Activated CD4-positive, alpha-beta T cell treated with anti-CD3 and anti-CD28 coated beads for 36 hours (primary cell): ENCODE measurements around the gene ZFAND6. TPM values are rescaled to one million over a fixed set of nuclear protein-coding genes. Genes with fewer than 3 reads are reported as not detected.
A peak's percentile ranks its signal among the peaks of the same experiment; 100 is the strongest.

ENCODE experiments used
- ATAC-seq: fragments of 200-7000 bp; cut with Tn5 transposase; one replicate; pipeline ENCODE4 v1.10.0; 2021; ENCODE audit warnings: mild to moderate bottlenecking, moderate library complexity
- CTCF ChIA-PET: fragments of 350-600 bp; sonication (Branson Sonifier 250); formaldehyde crosslinking; loops from one replicate; lab custom pipeline; 2021; ENCODE audit warnings: antibody characterized with exemption; lab: Charles Lee
- POLR2A ChIA-PET: fragments of 350-600 bp; sonication (Branson Sonifier 250); formaldehyde crosslinking; loops from one replicate; lab custom pipeline; 2021; ENCODE audit warnings: antibody characterized with exemption, inconsistent platforms; lab: Charles Lee
- DNase-seq: peaks from one replicate; pipeline ENCODE4 v3.0.0-alpha.2; 2020
- H3K27ac Mint-ChIP-seq: one replicate; pipeline ENCODE4 v1.8.0; 2021; ENCODE audit warnings: mixed read lengths
- H3K27me3 Mint-ChIP-seq: one replicate; pipeline ENCODE4 v1.8.0; 2021; ENCODE audit warnings: mixed read lengths
- H3K36me3 Mint-ChIP-seq: one replicate; pipeline ENCODE4 v1.8.0; 2021; ENCODE audit warnings: low read depth, mixed read lengths
- H3K4me1 Mint-ChIP-seq: one replicate; pipeline ENCODE4 v1.8.0; 2021; ENCODE audit warnings: mixed read lengths
- H3K4me3 Mint-ChIP-seq: one replicate; pipeline ENCODE4 v1.8.0; 2021; ENCODE audit warnings: mild to moderate bottlenecking, moderate library complexity, mixed read lengths
- H3K9me3 Mint-ChIP-seq: one replicate; pipeline ENCODE4 v1.8.0; 2021; ENCODE audit warnings: low read depth, mixed read lengths
- intact Hi-C, 2 experiments: fragments of 100-400 bp; cut with DNase I in 1 of 2; cut with micrococcal nuclease in 1 of 2; formaldehyde crosslinking; loops; one replicate each; pipeline versions ENCODE4 v1.14.2 to v1.15.1; 2022 to 2024; cut with DNase I, micrococcal nuclease
- total RNA-seq, 2 experiments: library from RNA; stranded (reverse); gene quantifications; one replicate each; pipeline ENCODE4 v1.2.3, GENCODE V29; 2021

The ZFAND6 gene
- total RNA-seq, 2 experiments from 2014 or later = 30.2 to 37.2 TPM

DNA sequence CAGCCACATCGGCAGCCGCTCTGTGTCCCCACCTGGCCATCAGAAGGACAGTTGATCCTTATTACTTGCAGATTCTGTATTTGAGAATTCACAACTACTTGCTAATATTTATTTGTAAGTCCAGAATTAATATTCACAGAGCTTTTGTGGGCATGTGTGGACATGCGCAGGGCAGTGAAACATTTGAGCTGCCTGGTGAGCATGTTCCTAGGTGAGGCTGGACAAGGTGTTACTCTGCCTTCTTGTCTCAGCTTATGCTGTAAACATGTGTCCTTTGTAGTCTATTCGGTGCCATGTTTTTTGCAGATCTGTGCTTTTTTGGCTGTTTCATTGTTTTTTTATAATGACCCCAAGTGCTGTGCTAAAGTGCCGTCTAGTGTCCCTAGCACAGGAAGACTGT, 108.9 kb downstream of the ZFAND6 start:
- DNase-seq = no peak
- Mint-ChIP-seq H3K4me3 (no peak overlapping the region), H3K27ac (no peak overlapping the region), H3K27me3 (no peaks in the 10 kb centered on the region), H3K9me3 (no peaks in the 10 kb centered on the region), H3K4me1 (no peaks in the 10 kb centered on the region), H3K36me3 (peaks cover 20% of the 10 kb centered on the region)
- ChIA-PET POLR2A (no interaction called here), CTCF (interaction anchor here (0.5 to 0.9 kb wide), 3 partner anchors 89 to 282 kb away, joined by 3 to 5 read pairs (median 4); no protein-coding TSS in a partner anchor)
- no peak for ATAC-seq
- intact Hi-C loops = no loop called here

DNA sequence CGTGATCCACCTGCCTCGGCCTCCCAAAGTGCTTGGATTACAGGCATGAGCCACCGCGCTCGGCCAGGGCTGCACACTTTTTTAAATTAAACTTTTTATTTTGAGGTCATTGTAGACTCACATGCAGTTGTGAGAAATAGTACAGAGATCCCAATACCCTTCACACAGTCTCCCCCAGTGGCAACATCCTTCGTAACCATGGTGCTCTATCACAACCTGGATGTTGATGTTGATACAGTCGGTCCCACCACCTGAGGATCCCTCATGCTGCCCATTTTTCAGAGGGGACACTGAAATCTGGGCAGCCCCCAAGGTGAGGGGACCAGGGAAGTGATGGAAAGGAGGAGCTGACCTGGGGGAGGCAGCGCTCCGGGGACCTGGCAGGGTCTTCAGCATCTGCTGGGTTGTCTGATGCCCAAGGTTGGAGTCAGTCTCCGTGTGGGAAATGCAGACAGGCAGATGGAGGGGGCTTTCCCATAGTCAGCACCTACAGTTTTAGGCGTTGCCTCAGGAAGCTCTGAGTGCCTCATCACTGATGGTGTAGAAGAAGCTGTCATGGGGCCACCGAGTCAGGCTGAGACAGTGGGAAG, 110.4 kb downstream of the ZFAND6 start:
- no peak for ATAC-seq
- no peak for DNase-seq
- Mint-ChIP-seq H3K36me3 (peaks cover 10% of the 10 kb centered on the region), H3K27ac (no peak overlapping the region), H3K27me3 (no peaks in the 10 kb centered on the region), H3K9me3 (no peaks in the 10 kb centered on the region), H3K4me3 (no peak overlapping the region), H3K4me1 (no peaks in the 10 kb centered on the region)
- ChIA-PET POLR2A (no interaction called here), CTCF (interaction anchor here (0.5 to 0.7 kb wide), 2 partner anchors 111 to 630 kb away, joined by 3 read pairs; no protein-coding TSS in a partner anchor)
- intact Hi-C loops = loop anchor here (5.0 to 10.0 kb wide), 5 partner anchors 108 to 405 kb away; no protein-coding TSS in a partner anchor

DNA sequence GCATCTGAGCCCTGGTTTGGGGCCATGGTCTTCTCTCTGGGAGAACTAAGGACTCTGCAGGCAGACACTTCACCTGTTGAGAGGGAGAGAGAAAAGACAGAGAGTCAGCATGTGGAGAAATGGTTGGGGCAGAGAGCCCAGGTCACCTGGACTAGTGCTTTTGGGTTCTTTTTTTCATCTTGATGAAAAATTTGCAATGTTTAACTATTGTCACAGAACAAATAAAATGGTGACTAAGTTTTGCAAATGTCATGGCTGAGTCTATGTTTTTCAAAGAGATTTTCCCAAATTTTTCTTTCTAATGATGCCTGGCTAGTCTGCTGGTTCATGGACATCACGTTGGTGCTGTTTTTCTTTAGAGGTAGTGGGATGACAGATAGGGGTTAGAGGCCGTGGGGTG, 111.1 kb downstream of the ZFAND6 start:
- Mint-ChIP-seq H3K27ac (no peak overlapping the region), H3K4me1 (no peaks in the 10 kb centered on the region), H3K4me3 (no peak overlapping the region), H3K36me3 (peaks cover 13% of the 10 kb centered on the region), H3K9me3 (no peaks in the 10 kb centered on the region), H3K27me3 (no peaks in the 10 kb centered on the region)
- ChIA-PET POLR2A (no interaction called here), CTCF (interaction anchor here (0.5 kb wide), 1 partner anchor 112 kb away, joined by 3 read pairs; no protein-coding TSS in a partner anchor)
- DNase-seq (no peak), ATAC-seq (no peak)
- intact Hi-C loops = loop anchor here (5.0 to 10.0 kb wide), 5 partner anchors 108 to 406 kb away; no protein-coding TSS in a partner anchor

DNA sequence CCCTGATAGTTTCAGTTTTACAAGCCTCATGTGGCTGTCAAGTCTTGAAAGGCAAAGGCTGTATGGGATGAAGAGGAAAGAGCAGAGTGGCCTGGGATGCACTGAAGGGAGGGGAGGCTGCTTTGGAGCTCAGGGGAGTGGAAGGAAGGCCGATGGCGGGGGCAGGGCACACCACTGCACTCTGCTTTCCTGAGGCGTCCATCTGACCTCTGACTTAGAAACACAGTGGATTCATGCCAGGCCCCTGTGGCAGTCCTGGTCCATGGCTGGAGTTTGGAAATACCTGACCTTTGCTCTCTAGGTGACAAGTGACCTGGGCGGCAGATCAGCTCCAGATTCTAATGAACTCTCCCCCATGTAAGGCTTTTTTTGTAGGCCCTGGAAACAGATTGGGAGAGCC, 112.3 kb downstream of the ZFAND6 start:
- no peaks in the 10 kb centered on the region for H3K4me1 Mint-ChIP-seq
- ChIA-PET POLR2A (no interaction called here), CTCF (interaction anchor here (0.6 to 1.6 kb wide), 9 partner anchors 10 to 340 kb away, joined by 3 to 5 read pairs (median 4); no protein-coding TSS in a partner anchor)
- no peak overlapping the region for H3K4me3 Mint-ChIP-seq
- no peaks in the 10 kb centered on the region for H3K27me3 Mint-ChIP-seq
- ATAC-seq (no peak), DNase-seq (no peak)
- no peaks in the 10 kb centered on the region for H3K9me3 Mint-ChIP-seq
- H3K36me3 Mint-ChIP-seq = peaks cover 18% of the 10 kb centered on the region
- intact Hi-C loops = loop anchor here (2.0 to 10.0 kb wide), 6 partner anchors 109 to 791 kb away; no protein-coding TSS in a partner anchor
- no peak overlapping the region for H3K27ac Mint-ChIP-seq

DNA sequence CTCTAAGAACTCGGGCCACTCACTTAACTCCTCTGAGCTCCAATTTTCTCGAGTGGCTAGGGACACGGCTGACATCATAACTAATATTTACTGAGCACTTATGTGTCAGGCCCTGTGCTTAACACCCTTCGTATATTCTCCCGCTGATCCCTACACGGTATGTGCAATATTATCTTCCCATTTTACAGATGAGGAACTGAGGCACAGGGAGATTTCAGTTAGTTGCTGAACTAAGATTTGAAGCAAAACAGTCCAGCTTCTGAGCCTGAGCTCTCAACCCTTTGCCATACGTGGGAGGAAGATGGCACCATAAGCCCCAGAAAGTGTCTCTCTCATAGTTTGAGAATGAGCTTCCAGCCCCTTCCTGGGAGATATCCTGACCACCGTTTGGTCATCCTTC, 112.9 kb downstream of the ZFAND6 start:
- ChIA-PET CTCF (interaction anchor here (0.6 to 1.7 kb wide), 12 partner anchors 9 to 405 kb away, joined by 3 to 6 read pairs (median 4); partner anchors contain the start of gene ZFAND6), POLR2A (no interaction called here)
- H3K27ac Mint-ChIP-seq = no peak overlapping the region
- no peak for ATAC-seq
- no peak overlapping the region for H3K4me3 Mint-ChIP-seq
- peaks cover 18% of the 10 kb centered on the region for H3K36me3 Mint-ChIP-seq
- no peaks in the 10 kb centered on the region for H3K9me3 Mint-ChIP-seq
- DNase-seq = no peak
- no peaks in the 10 kb centered on the region for H3K4me1 Mint-ChIP-seq
- intact Hi-C loops = loop anchor here (2.0 to 10.0 kb wide), 6 partner anchors 110 to 792 kb away; no protein-coding TSS in a partner anchor
- H3K27me3 Mint-ChIP-seq = no peaks in the 10 kb centered on the region

DNA sequence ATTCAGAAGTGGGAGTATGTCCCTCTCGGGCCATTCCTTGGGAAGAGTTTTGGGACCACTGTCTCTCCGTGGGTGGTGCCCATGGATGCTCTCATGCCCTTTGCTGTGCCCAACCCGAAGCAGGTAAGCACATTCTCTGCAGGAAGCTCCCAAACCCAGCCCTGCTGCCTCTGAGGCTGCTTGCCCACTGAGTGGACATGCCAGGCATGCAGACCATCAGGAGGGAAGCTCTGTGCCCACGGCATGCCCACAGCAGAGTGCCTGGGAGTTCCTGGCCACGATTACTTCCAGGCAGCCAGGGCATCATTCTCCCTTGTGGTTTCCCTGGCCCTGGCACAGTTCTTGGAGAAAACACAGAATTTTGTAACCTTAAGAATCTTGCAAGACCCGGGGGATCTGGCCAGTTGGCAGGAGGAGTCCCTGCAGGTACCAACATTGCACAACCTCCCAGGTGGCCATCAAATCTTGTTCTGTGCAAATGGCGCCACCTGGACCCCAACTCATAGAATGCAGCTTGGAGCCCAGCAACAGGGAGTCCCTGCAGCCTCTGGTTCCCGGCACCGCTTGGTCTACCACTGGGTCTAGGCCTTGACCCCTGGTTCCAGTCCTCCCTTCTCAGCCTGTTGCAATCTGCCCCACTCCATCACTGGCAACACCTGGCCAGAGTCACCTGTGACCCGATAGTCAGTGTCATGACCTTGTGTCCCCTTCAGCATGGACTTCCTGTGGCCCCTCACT, 113.7 kb downstream of the ZFAND6 start:
- no peaks in the 10 kb centered on the region for H3K9me3 Mint-ChIP-seq
- intact Hi-C loops = loop anchor here (1.0 to 10.0 kb wide), 9 partner anchors 111 to 792 kb away; no protein-coding TSS in a partner anchor
- H3K4me3 Mint-ChIP-seq = no peak overlapping the region
- CTCF ChIA-PET = interaction anchor here (0.7 to 1.7 kb wide), 12 partner anchors 8 to 793 kb away, joined by 3 to 6 read pairs (median 4); partner anchors contain the start of gene ZFAND6
- ATAC-seq (peak; percentile 88), DNase-seq (peak; percentile 85)
- H3K27me3 Mint-ChIP-seq = no peaks in the 10 kb centered on the region
- H3K27ac Mint-ChIP-seq = no peak overlapping the region
- H3K4me1 Mint-ChIP-seq = no peaks in the 10 kb centered on the region
- POLR2A ChIA-PET = interaction anchor here (0.6 kb wide), 1 partner anchor 205 kb away, joined by 3 read pairs; no protein-coding TSS in a partner anchor
- H3K36me3 Mint-ChIP-seq = peaks cover 18% of the 10 kb centered on the region

DNA sequence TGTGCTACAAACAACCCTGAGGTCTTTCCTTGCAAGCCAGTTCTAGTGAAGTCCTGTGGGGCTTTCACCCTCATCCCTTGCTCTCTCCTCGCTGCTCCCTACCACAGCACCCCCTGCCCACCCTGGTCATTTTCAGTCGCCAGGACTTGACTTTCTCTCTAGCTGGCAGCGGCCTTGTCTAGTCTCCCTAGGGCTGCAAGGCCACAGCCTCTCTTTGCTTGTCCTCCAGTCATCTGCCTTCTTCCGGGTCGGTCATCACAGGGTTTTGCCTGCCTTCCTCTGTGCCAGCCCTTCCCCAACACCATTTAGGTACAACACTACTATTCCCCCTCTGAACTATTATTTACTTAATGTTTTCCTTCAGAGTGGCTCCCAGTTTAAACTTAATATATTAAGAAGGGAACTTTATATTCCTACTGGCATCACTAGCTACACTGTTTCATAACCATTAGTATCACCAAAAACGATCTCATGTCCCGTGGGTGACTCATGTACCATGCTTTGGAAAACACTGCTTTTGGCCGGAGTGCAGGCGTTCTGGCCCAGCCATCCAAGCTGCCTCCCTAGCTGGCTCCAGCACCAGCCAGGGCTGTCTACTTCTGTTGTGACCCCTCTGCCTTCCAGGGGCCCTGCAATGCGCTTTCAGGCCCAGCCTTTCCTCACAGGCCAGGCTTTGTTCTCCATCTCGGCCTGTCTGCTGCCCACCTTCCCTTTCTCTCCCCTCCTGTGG, 114.7 kb downstream of the ZFAND6 start:
- H3K27ac Mint-ChIP-seq = no peak overlapping the region
- no peak for DNase-seq
- H3K27me3 Mint-ChIP-seq = no peaks in the 10 kb centered on the region
- ChIA-PET POLR2A (no interaction called here), CTCF (interaction anchor here (0.6 to 1.7 kb wide), 10 partner anchors 14 to 794 kb away, joined by 3 to 6 read pairs (median 4); partner anchors contain the start of gene ZFAND6)
- peaks cover 2% of the 10 kb centered on the region for H3K4me1 Mint-ChIP-seq
- H3K36me3 Mint-ChIP-seq = peaks cover 16% of the 10 kb centered on the region
- H3K9me3 Mint-ChIP-seq = no peaks in the 10 kb centered on the region
- no peak overlapping the region for H3K4me3 Mint-ChIP-seq
- intact Hi-C loops = loop anchor here (5.0 to 10.0 kb wide), 5 partner anchors 112 to 409 kb away; no protein-coding TSS in a partner anchor
- no peak for ATAC-seq

DNA sequence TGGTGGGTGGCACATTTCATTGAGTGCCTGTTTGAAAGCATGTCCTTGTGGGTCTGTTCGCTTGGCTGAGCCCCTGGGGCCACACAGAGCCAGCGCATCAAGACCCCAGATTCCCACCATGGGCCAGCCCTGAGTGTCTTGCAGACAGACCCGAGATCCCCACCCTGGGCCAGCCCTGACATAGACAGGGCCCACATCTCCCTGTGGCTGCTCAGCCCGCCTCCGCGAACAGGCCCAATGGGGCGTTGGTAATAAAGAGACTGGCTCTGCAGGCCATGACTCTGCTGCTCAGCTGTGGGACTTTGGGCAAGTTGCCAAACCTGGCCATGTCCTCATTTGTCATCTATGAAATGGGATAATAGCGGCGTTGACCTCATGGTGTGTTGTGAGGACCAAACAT, 116.0 kb downstream of the ZFAND6 start:
- DNase-seq (no peak), ATAC-seq (no peak)
- H3K4me1 Mint-ChIP-seq = peaks cover 2% of the 10 kb centered on the region
- ChIA-PET POLR2A (no interaction called here), CTCF (interaction anchor here (0.5 to 1.4 kb wide), 3 partner anchors 22 to 306 kb away, joined by 3 read pairs; no protein-coding TSS in a partner anchor)
- H3K27ac Mint-ChIP-seq = no peak overlapping the region
- no peak overlapping the region for H3K4me3 Mint-ChIP-seq
- no peaks in the 10 kb centered on the region for H3K27me3 Mint-ChIP-seq
- peaks cover 19% of the 10 kb centered on the region for H3K36me3 Mint-ChIP-seq
- H3K9me3 Mint-ChIP-seq = no peaks in the 10 kb centered on the region
- intact Hi-C loops = loop anchor here in 1 of 2 experiments (10.0 kb wide), 1 partner anchor 411 kb away; no protein-coding TSS in a partner anchor

DNA sequence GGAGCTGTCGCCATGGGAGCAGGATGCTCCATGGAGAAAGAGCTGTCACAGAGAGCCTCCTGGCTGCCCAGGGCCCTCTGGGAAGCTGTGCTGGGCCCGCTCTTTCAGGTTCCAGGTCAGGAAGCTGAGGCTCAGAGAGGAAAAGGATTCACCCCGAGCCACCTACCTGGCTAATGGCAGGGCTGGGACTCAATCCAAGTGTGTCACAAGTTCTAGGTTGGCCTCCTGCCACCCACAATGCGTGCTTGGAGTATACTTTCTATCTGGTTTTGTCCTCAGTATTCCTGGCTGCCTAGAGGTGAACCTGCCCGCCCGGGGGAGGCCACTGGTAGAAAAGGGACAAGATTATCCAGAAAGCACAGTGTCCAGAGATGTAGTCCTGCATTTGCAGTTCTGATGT, 117.0 kb downstream of the ZFAND6 start:
- Mint-ChIP-seq H3K4me1 (peaks cover 2% of the 10 kb centered on the region), H3K36me3 (peaks cover 15% of the 10 kb centered on the region), H3K27ac (peak overlapping the region; percentile 27), H3K4me3 (no peak overlapping the region), H3K9me3 (no peaks in the 10 kb centered on the region), H3K27me3 (no peaks in the 10 kb centered on the region)
- intact Hi-C loops = loop anchor here in 1 of 2 experiments (10.0 kb wide), 1 partner anchor 412 kb away; no protein-coding TSS in a partner anchor
- ChIA-PET POLR2A (no interaction called here), CTCF (interaction anchor here (0.6 to 1.4 kb wide), 3 partner anchors 21 to 323 kb away, joined by 3 read pairs; no protein-coding TSS in a partner anchor)
- ATAC-seq = no peak
- no peak for DNase-seq

DNA sequence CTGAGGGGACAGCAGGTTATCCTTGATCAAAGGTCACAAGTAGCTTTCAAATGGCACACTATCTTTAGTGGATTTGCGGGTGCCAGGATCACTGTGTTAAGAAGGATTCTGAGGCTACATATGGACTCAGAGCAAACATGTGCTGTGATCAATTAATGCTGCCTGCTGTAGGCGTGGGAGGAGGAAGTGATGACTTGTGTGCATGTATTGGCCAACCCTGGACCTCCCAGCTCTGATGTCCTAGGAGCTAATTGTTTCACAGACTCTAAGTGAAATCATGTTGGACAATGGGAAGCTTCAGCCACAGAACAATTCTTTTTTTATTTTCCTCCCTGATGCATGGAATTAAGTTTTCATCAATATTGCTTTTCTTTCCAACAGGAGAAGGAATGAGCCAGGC, 117.7 kb downstream of the ZFAND6 start:
- Mint-ChIP-seq H3K27me3 (no peaks in the 10 kb centered on the region), H3K27ac (no peak overlapping the region), H3K36me3 (peaks cover 18% of the 10 kb centered on the region), H3K4me1 (peaks cover 2% of the 10 kb centered on the region), H3K9me3 (no peaks in the 10 kb centered on the region), H3K4me3 (no peak overlapping the region)
- CTCF ChIA-PET = interaction anchor here (1.2 kb wide), 1 partner anchor 324 kb away, joined by 3 read pairs; no protein-coding TSS in a partner anchor
- DNase-seq (no peak), ATAC-seq (no peak)
- intact Hi-C loops = loop anchor here in 1 of 2 experiments (10.0 kb wide), 1 partner anchor 412 kb away; no protein-coding TSS in a partner anchor
- POLR2A ChIA-PET = no interaction called here
